Measurements from ENCODE around the gene XG.

XG gene

DNA sequence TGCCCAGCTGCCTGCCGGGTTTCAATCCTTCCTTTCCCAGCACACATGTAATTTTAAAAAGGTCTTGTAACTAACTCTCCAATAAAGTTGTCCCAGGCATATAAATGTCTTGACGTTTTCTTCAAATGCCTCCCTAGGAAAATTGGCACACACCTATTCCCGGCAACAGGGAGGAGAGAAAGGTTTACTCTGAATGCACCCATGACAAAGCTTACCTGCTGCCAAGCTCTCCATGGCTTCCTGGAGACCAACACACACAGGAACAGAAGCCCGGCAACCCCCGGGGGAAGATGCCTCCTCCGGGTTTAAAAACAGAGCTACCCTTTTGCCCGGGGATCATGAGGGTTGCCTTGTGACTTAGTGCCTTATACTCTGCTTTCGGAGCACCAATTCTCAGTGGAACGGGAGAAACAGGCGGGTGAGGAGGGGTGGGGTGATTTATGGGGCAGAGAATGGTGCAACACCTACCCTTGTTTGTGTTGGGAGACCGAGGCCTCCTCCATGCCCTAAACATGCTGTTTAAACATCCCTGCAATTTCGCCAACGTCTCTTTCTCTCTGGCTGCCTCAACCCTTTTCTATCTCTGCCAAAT, 72.1 kb downstream of the XG start:
- no peak for DNase-seq

- DNase-seq: no peak
Measured at GRCh38 chrX:2824886-2825285, 73.0 kb downstream of the XG start.

- DNase-seq: no peak
Measured at GRCh38 chrX:2828344-2828958, 76.6 kb downstream of the XG start, which contains the start of gene GYG2. TSS of gene GYG2 (plus strand) at chrX:2828930. CDS start at chrX:2830189, 1,259 bp downstream.

GRCh38 chrX:2828959-2829411, 77.1 kb downstream of the XG start:
- DNase-seq: no peak

GRCh38 chrX:2829469-2830246, 77.8 kb downstream of the XG start:
- DNase-seq: no peak

DNA sequence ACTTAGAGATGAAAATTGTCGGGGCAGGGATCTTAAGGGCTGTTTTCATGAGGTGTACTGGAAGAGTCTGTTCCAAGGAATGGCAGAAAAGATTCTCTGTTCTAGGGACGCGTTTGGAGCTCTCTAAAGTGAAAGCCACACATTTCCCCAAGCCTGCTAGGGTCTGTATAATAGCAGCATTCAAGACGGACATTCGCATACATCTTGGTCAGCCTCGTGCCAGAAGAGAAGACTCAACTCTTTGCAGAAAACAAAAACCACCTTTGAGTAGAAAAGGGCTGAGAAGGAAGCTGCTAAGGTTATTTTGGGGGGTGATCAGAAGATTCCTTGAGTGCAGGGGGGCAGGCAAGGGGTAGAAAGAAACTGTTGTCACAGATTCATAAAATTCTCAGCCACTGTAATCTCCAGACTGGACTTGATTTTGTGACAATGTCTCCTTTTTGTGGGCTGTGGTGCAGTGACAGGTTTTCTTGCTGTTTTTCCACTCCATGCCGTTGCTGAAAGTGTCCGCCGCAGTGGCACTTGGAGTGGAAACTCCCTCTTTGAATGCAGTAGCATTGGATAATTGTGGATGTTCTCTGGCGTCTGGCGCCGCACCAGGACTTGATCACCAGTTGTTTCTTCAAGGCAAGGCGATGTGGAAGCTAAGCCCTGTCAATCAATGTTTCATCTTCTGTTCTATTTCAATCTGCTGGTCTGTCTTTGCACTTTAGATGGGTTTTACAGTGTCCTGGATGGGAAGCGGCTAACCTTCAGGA, 79.8 kb downstream of the XG start:
- DNase-seq: no peak

DNA sequence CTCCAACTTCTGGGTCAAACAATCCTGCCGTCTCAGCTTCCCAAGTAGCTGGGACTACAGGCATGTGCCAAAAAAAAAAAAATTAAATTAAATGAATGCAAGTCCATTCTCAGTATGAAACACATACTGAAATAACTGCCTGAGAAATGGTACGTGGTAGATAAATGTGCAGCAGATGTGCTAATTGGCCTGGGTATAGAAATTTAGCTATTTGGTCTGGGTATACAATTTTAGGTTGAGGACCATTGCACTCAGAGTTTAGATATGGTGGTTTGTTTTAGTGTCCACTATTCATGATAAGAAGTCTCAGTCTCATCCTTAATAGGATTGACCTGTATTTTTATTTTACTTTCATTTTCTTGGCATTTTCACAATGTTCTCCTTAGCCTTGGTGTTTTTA, 86.1 kb downstream of the XG start:
- no peak for DNase-seq

DNA sequence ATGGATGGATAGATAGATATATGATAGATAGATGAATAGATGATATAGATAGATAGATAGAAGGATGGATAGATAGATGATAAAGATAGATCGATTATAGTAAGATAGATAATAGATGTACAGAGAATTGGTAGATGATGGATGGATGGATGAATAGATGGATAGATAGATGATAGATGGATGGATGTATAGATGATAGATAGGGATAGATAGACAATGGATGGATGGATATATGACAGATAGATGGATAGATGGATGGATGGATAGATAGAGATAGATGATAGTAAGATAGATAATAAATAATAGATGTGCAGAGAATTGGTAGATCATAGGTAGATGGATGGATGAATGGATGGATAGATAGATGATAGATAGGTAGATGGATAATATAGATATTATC, 89.1 kb downstream of the XG start:
- no peak for DNase-seq

DNA sequence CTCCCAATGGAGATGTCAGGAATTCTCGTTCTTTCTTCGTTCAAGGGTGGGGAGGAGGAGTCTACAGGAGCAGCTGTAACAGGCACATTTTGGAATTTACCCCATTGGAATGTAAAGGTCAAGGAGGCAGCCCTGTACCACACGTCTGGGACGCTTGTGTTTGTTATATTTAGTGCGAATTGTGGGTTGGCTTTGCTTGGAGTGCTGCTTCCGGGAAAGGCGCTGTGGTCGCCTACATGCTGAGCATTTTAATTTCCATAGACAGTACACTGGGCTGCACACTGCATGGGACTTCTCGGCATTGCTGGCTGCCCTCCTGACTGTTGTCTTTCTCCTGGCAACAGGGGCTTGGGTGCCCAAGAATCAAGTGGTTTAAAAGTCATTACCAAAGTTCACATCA, 89.7 kb downstream of the XG start:
- no peak for DNase-seq

DNA sequence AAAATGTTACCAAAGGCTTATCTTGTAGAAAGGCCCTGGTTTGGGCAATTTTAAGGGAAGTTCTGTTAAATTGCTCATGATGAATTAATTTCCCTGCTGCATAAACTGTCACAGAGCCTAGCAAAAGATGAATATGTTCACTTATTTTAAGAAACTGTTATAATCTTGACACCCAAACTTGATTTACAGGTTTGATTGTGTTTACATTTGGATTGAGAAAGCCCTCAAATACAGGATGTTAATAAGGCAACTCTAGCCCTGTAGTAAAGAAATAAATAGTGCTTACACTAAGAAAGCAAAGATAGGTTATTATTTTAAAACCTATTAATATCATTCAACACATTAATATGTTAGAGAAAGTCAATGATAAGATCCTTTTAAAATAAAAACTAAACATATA, 95.2 kb downstream of the XG start:
- DNase-seq: no peak

GRCh38 chrX:2848871-2849301, 97.0 kb downstream of the XG start:
- no peak for DNase-seq

DNA sequence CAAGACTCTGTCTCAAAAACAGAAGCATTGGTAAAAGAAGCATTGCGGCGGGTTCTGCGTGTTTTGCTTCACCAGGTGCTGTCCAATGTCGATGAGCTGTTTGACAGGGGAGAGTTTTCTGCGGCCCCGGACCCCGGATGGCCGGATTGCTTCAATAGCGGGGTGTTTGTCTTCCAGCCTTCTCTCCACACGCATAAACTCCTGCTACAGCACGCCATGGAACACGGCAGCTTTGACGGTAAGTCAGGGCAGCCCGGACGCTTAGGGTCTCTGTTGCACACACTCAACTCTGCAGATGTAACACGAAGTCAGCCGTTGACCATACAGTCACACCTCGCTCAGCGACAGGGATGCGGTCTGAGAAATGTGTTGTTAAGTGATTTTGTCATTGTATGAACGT, 103.1 kb downstream of the XG start:
- no peak for DNase-seq

DNA sequence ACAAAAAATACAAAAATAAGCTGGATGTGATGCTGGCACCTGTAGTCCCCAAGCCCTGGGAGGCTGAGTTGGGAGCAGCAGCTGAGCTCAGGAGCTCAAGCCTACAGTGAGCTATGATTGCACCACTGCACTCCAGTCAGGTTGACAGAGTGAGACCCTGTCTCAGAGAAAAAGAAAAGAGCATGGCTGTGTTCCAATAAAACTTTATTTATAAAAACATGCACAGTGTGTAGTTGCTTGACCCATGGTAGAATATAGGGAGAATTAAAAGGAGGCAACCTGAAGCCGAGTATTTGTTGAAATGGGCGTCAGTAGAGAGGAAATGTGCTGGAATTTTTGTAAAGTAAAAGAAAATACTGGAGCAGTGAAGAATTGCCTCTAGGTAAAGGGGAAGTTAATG, 103.9 kb downstream of the XG start:
- no peak for DNase-seq

DNA sequence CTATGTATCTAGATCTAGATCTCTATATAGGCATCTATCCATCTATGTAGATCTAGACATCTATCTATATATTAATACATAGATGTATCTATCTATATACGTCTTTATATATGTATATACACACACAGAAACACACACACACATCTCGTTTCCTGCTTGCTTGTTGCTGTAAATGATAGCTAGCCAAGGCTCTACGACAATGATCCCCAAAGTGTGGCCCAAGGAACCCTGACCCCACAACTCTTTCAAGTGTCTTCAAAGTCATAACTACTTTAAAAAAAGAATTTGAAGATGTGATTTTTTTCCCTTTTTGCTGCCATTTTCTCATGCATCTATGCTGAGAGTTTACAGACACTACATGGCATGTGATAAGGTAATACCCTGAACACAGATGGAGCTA, 105.7 kb downstream of the XG start:
- DNase-seq: no peak

DNA sequence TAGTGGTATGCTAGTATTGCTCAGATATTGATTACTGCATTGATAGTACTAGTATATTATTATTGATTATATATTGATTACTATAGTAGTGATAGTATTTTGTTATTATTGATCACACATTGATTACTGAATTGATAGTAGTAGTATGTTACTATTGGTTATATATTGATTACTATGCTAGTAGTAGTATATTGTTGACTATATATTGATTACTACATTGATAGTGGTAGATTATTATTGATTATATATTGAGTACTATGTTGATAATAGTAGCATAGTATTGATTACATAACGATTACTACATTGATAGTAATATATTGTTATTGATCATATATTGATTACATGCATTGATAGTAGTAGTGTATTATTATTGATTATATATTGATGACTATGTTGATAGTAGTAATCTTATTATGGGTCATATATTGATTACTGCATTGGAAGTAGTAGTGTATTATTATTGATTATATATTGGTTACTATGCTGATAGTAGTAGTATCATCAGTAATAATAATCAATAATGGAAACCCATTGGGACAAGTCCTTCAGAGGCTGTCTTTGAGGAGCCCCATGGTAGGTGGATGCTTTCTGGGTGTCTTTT, 107.5 kb downstream of the XG start:
- DNase-seq: no peak

DNA sequence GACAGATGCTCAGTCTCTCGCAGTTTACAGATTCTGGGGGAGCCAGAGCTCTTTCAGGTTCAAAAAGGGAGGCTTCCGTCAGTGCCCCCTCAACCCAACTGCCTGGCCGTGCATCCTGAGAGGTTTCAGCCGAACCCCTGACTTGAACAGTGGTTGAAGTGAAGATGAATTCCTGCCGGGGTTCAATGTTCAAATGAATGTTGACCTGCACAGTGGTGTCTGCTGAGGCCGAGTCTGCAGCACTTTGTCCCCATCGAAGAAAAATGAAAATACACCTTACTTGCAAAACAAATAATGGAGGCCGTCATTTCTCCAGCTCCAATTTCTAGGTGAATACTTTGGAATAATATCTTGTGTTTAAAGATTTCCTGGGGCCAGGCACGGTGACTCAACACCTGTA, 110.6 kb downstream of the XG start:
- no peak for DNase-seq

DNA sequence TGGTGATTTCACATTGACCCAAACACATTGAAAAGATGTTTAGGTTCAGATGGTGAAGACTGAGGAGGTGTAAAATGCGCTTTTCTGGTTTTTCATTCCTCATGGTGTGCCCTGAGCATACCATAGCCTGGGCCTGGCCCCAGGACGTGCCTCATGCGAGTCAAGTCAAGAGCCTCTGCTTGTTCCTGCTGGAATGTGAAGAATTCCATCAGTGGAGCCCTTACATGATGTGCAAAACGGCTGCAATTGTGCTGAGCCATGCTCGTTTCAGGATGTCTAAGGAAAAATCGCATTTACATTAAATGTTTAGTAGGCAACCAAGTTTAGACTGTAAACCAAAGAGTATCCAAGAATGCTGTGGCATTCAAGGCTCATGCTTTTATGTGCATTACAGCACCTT, 111.8 kb downstream of the XG start:
- no peak for DNase-seq
